Lung (tissue), 12 donors: ENCODE data around the gene SH3BP4. TPM values are rescaled to one million over a fixed set of nuclear protein-coding genes. Genes with fewer than 3 reads are reported as not detected.

Source experiments
- ATAC-seq: fragments of 200-7000 bp; cut with Tn5 transposase; one replicate; pipeline ENCODE4 v1.9.1; 2020; ENCODE audit warnings: moderate number of reproducible peaks; ENCODE audit not compliant: insufficient read depth, low FRiP score
- DNase-seq, 3 donors: peaks; one replicate each; pipeline ENCODE4 v3.0.0-alpha.2; 2013 to 2017
- H3K27ac ChIP-seq, 2 donors: one replicate each; pipeline ENCODE4 v1.5.1; 2013; ENCODE audit warnings: mild to moderate bottlenecking in 2 of 2, moderate library complexity in 2 of 2, control low read depth in 1 of 2, inconsistent platforms in 1 of 2, low read depth in 1 of 2, low read length in 1 of 2
- H3K27me3 ChIP-seq, 3 donors: one replicate each; pipeline ENCODE4 v1.5.1; 2013; ENCODE audit warnings: low read length in 2 of 3; ENCODE audit not compliant: control insufficient read depth in 3 of 3, insufficient read depth in 3 of 3
- H3K36me3 ChIP-seq, 4 donors: one replicate each; pipeline ENCODE4 v1.5.1; 2013; ENCODE audit warnings: low read length in 4 of 4, mild to moderate bottlenecking in 1 of 4, moderate library complexity in 1 of 4; ENCODE audit not compliant: control insufficient read depth in 4 of 4, insufficient read depth in 4 of 4
- H3K4me1 ChIP-seq, 5 donors: one replicate each; pipeline ENCODE4 v1.5.1; 2013; ENCODE audit warnings: low read length in 5 of 5, mild to moderate bottlenecking in 2 of 5, moderate library complexity in 1 of 5; ENCODE audit not compliant: control insufficient read depth in 5 of 5, insufficient read depth in 5 of 5
- H3K4me3 ChIP-seq: one replicate; pipeline ENCODE4 v1.5.1; 2013; ENCODE audit warnings: mild to moderate bottlenecking, control low read depth, moderate library complexity
- H3K9ac ChIP-seq, 2 donors: one replicate each; pipeline ENCODE4 v1.5.1; 2013; ENCODE audit warnings: low read length in 2 of 2, control low read depth in 1 of 2; ENCODE audit not compliant: insufficient read depth in 1 of 2
- H3K9me3 ChIP-seq, 4 donors: one replicate each; pipeline ENCODE4 v1.5.1; 2013; ENCODE audit warnings: low read length in 3 of 4, mild to moderate bottlenecking in 1 of 4, moderate library complexity in 1 of 4; ENCODE audit not compliant: control insufficient read depth in 4 of 4, insufficient read depth in 3 of 4
- CTCF ChIP-seq: IDR thresholded peaks from 2 replicates; pipeline ENCODE4 v1.5.1; 2012; ENCODE audit warnings: mild to moderate bottlenecking; ENCODE audit errors: control extremely low read depth, extremely low read depth
- WGBS, 2 donors: extraction: QIAGEN DNeasy Blood & Tissue Kit; methylation state at CpG; one replicate each; pipeline ENCODE4 v1.1.7; 2013; 5-methylcytosine and 5-hydroxymethylcytosine counted together
- polyA plus RNA-seq, 2 donors: library from polyadenylated mRNA; stranded (reverse); fragments of 200-250 nt; gene quantifications; one replicate each; pipeline ENCODE4 v1.2.1, GENCODE V29; 2013
- total RNA-seq, 2 donors: library from RNA; depleted of rRNA in 1 of 2; stranded (reverse); fragments of >200 nt in 1 of 2; gene quantifications; one replicate each; pipeline ENCODE4 v1.2.1, GENCODE V29; 2014 to 2021
- donor health status: control.
- donor health status: control.
- donor health status: Bipolar disorder and iron deficiency.
- donor health status: healthy.
- donor health status: DM: yes; HTN: yes; CAD: no.

Gene SH3BP4
- total and polyA plus RNA-seq, 4 donors, result 12.0 to 36.5 (median 18.2) TPM

GRCh38 chr2:234991290-234991689, 39.5 kb downstream of the SH3BP4 start:
- 75 to 85% methylated on average over 5 of the region's 5 CpGs for WGBS, 2 donors
- no peak overlapping the region for H3K27ac ChIP-seq
- peaks cover 0 to 4% (median 0%) of the 10 kb centered on the region in 4 donors for H3K9me3 ChIP-seq
- H3K9ac ChIP-seq, result no peak overlapping the region
- no peak overlapping the region for H3K4me3 ChIP-seq
- H3K27me3 ChIP-seq, result no peaks in the 10 kb centered on the region
- H3K4me1 ChIP-seq, result peaks cover 3 to 24% (median 15%) of the 10 kb centered on the region in 5 donors
- ATAC-seq (no peak), DNase-seq (no peak)
- no peak for TF ChIP-seq CTCF
- H3K36me3 ChIP-seq, result peaks cover 0 to 9% (median 4%) of the 10 kb centered on the region in 4 donors

- TF ChIP-seq CTCF, result no peak
- H3K36me3 ChIP-seq, result peaks cover 0 to 12% (median 4%) of the 10 kb centered on the region in 4 donors
- no peak for ATAC-seq
- H3K4me1 ChIP-seq, result peaks cover 3 to 28% (median 14%) of the 10 kb centered on the region in 5 donors
- DNase-seq, result no peak
- H3K27ac ChIP-seq, result no peak overlapping the region
- H3K9ac ChIP-seq, result no peak overlapping the region
- peaks cover 0 to 4% (median 0%) of the 10 kb centered on the region in 4 donors for H3K9me3 ChIP-seq
- WGBS, 2 donors, result 91 to 95% methylated on average over 6 of the region's 6 CpGs
- H3K4me3 ChIP-seq, result no peak overlapping the region
- no peaks in the 10 kb centered on the region for H3K27me3 ChIP-seq
These were observed 40.0 kb downstream of the SH3BP4 start for GRCh38 chr2:234991793-234992192.

DNA sequence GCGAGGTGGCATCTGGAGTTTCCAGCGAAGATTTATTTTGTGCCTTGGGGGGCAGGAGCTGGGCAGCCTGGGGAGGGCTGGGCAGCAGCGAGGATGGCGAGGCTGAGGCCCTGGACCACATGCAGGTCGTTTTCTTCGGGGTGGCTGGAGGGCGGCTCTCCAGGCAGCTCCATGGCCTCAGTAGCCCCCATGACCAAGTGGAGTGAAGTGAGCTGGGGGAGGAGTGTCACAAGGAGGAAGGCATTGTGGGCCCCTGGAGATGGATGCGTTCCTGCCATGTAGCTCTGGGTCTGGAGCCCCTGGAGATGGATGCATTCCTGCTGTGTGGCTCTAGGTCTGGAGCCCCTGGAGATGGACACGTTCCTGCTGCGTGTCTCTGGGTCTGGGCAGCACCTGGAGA, 40.4 kb downstream of the SH3BP4 start:
- peaks cover 0 to 4% (median 0%) of the 10 kb centered on the region in 4 donors for H3K9me3 ChIP-seq
- H3K27ac ChIP-seq, result no peak overlapping the region
- H3K4me1 ChIP-seq, result peaks cover 3 to 28% (median 14%) of the 10 kb centered on the region in 5 donors
- no peak overlapping the region for H3K9ac ChIP-seq
- no peaks in the 10 kb centered on the region for H3K27me3 ChIP-seq
- DNase-seq, result no peak
- no peak overlapping the region for H3K4me3 ChIP-seq
- ATAC-seq, result no peak
- peaks cover 0 to 12% (median 4%) of the 10 kb centered on the region in 4 donors for H3K36me3 ChIP-seq
- no peak for TF ChIP-seq CTCF
- 93 to 94% methylated on average over 10 of the region's 10 CpGs for WGBS, 2 donors
